ENCODE measurements around the gene SH3D19. TPM values are rescaled to one million over a fixed set of nuclear protein-coding genes. Genes with fewer than 3 reads are reported as not detected.
A peak's percentile ranks its signal among the peaks of the same experiment; 100 is the strongest.

SH3D19 gene
- total and polyA plus RNA-seq, 8 donors, result 11.0 to 129 (median 67.1) TPM

DNA sequence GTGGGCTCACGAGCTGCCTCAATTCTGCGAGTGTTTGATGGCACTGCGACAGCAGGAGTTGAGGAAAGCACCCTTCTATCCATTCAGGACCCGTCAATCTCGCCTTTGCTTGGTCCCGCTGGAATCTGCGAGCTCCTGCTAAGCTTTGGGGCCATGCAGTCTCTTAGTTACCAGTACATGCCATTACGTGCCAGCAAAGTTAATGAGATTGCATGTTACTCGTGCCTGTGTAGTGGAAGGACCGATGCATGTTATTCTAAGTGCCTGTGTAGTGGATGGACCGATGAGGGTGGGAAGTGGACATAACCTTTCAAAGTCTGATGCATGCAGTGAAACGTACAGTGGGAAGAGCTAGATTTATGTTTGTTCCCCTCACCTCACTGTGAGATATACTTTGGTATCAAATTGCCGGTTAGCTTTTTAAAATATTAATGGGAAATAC is 225.4 kb downstream of the SH3D19 start:
- no peak for TF ChIP-seq POLR2A (IDR thresholded peaks at IDR 0.05)
- no peak for TF ChIP-seq POLR2AphosphoS5 (IDR thresholded peaks at IDR 0.05)
- no peak for TF ChIP-seq CTCF (IDR thresholded peaks at IDR 0.05)
- no peak for TF ChIP-seq EP300 (IDR thresholded peaks at IDR 0.05)
- 0 to 1% (median 0%) methylated on average over 12 to 13 of the region's 13 CpGs for WGBS, 5 donors
- no peak for DNase-seq
- peak overlapping the region; percentile 77 to 96 (median 95) for H3K27ac ChIP-seq
- H3K4me3 ChIP-seq, result peak overlapping the region; percentile 75 to 83 (median 78)
- H3K36me3 ChIP-seq, result peaks cover 37 to 43% (median 40%) of the 10 kb centered on the region in 4 donors
- H3K27me3 ChIP-seq, result no peaks in the 10 kb centered on the region
- H3K9me3 ChIP-seq, result no peaks in the 10 kb centered on the region
- peaks cover 15 to 46% (median 26%) of the 10 kb centered on the region in 4 donors for H3K4me1 ChIP-seq
- intact Hi-C loops (cut with DNase I; ENCODE audit: low total_unique reads), result no loop called here

- Histone ChIP-seq H3K4me1 (peaks cover 15 to 46% (median 26%) of the 10 kb centered on the region in 4 donors), H3K9me3 (no peaks in the 10 kb centered on the region), H3K27me3 (no peaks in the 10 kb centered on the region), H3K4me3 (peak within 1 kb of the TSS; percentile 75 to 83 (median 78)), H3K36me3 (peaks cover 32 to 37% (median 34%) of the 10 kb centered on the region in 4 donors), H3K27ac (peak within 1 kb of the TSS; percentile 77 to 96 (median 95))
- intact Hi-C loops (cut with DNase I; ENCODE audit: low total_unique reads), result no loop called here
- TF ChIP-seq EP300 (IDR thresholded peaks at IDR 0.05), result no peak
- peak; percentile 62 to 96 (median 87) for TF ChIP-seq POLR2AphosphoS5 (IDR thresholded peaks at IDR 0.05)
- TF ChIP-seq CTCF (IDR thresholded peaks at IDR 0.05), result peak in 4 of 7 experiments; percentile 40 to 89 (median 75)
- TF ChIP-seq POLR2A (IDR thresholded peaks at IDR 0.05), result peak in 1 of 4 donors; percentile 29
- peak; percentile 97 to 99 for DNase-seq
- WGBS, 5 donors, result 1% methylated on average over 23 to 69 of the region's 69 CpGs
Measured at GRCh38 chr4:151099229-151099975, 226.0 kb downstream of the SH3D19 start, which contains the start of gene RPS3A. Gene RPS3A, plus strand, starts transcription at chr4:151099628. Its CDS starts 25 bp downstream, at chr4:151099653.

DNA sequence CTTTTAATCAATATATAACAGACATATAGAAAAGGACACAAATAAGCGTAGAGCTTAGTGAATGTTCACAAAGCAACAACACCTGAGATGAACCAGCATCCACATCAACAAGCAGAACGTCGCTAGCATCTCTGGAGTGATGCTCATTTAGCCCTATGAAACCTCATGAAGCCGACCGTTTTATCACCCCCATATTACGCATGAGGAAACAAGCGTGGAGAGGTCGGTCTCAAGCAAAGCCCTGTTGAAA is 226.5 kb downstream of the SH3D19 start:
- 15 to 20% (median 16%) methylated on average over 8 of the region's 8 CpGs for WGBS, 5 donors
- no peak for DNase-seq
- intact Hi-C loops (cut with DNase I; ENCODE audit: low total_unique reads), result no loop called here
- H3K27ac ChIP-seq, result peak overlapping the region; percentile 62 to 96 (median 95)
- peak overlapping the region; percentile 75 to 83 (median 78) for H3K4me3 ChIP-seq
- no peaks in the 10 kb centered on the region for H3K9me3 ChIP-seq
- no peaks in the 10 kb centered on the region for H3K27me3 ChIP-seq
- TF ChIP-seq POLR2AphosphoS5 (IDR thresholded peaks at IDR 0.05) (no peak), EP300 (IDR thresholded peaks at IDR 0.05) (no peak), CTCF (IDR thresholded peaks at IDR 0.05) (no peak), POLR2A (IDR thresholded peaks at IDR 0.05) (no peak)
- H3K4me1 ChIP-seq, result peaks cover 15 to 46% (median 26%) of the 10 kb centered on the region in 4 donors
- H3K36me3 ChIP-seq, result peaks cover 28 to 32% (median 29%) of the 10 kb centered on the region in 4 donors

DNA sequence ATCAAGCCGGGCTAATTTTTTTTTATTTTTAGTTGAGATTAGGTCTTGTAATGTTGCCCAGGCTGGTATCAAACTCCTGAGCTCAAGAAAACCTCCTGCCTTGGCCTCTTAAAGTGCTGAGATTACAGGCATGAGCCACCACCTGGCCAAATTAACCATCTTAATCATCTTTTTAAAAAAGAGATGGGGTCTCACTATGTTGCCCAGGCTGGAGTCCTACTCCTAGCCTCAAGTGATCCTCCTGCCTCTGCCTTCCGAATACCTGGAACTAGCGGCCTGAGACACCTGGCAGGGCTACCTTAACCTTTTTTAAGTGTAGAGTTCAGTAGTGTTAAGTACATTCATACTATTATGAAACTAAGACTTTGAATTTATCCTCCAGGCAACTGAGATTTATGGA is 227.6 kb downstream of the SH3D19 start:
- H3K4me1 ChIP-seq, result peaks cover 15 to 36% (median 26%) of the 10 kb centered on the region in 4 donors
- no peak for TF ChIP-seq CTCF (IDR thresholded peaks at IDR 0.05)
- TF ChIP-seq EP300 (IDR thresholded peaks at IDR 0.05), result no peak
- TF ChIP-seq POLR2AphosphoS5 (IDR thresholded peaks at IDR 0.05), result no peak
- TF ChIP-seq POLR2A (IDR thresholded peaks at IDR 0.05), result no peak
- intact Hi-C loops (cut with DNase I; ENCODE audit: low total_unique reads), result no loop called here
- DNase-seq, result no peak
- H3K4me3 ChIP-seq, result no peak overlapping the region
- H3K27me3 ChIP-seq, result no peaks in the 10 kb centered on the region
- no peaks in the 10 kb centered on the region for H3K9me3 ChIP-seq
- 91 to 98% (median 96%) methylated on average over 3 of the region's 3 CpGs for WGBS, 5 donors
- H3K36me3 ChIP-seq, result peaks cover 16 to 21% (median 17%) of the 10 kb centered on the region in 4 donors
- H3K27ac ChIP-seq, result no peak overlapping the region
